HepG2 (cell line): ENCODE measurements around the gene C3orf18.

Experiments used
- CTCF ChIP-seq: sonication (generic); formaldehyde crosslinking; IDR thresholded peaks from 2 replicates; pipeline ENCODE4 v1.5.0; 2020; ENCODE audit warnings: mild to moderate bottlenecking, missing genetic modification reagents, moderate library complexity
- MEF2D ChIP-seq: sonication (generic); formaldehyde crosslinking; IDR thresholded peaks from 2 replicates; pipeline ENCODE4 v1.5.1; 2020; ENCODE audit warnings: mild to moderate bottlenecking, missing genetic modification reagents
- RAD21 ChIP-seq: fragments of 450-650 bp; formaldehyde crosslinking; IDR thresholded peaks from 2 replicates; pipeline ENCODE4 v1.5.0; 2020; ENCODE audit warnings: mild to moderate bottlenecking
- SMC3 ChIP-seq: IDR thresholded peaks from 2 replicates; pipeline ENCODE4 v1.6.1; 2011; ENCODE audit warnings: low read length, improper control_type of control experiment
- XRCC5 ChIP-seq: fragments of 200-400 bp; formaldehyde crosslinking; optimal IDR thresholded peaks from 2 replicates; pipeline ENCODE3; 2017; ENCODE audit warnings: mild to moderate bottlenecking, low read length
- ZBTB43 ChIP-seq: sonication (generic); formaldehyde crosslinking; conservative IDR thresholded peaks from 2 replicates; pipeline ENCODE4 v1.4.0; 2020; ENCODE audit warnings: missing genetic modification reagents
- TF ChIP-seq, protein P1 (sequence below): sonication (generic); formaldehyde crosslinking; IDR thresholded peaks from 2 replicates; pipeline ENCODE4 v1.4.0; 2020; ENCODE audit warnings: missing genetic modification reagents

DNA sequence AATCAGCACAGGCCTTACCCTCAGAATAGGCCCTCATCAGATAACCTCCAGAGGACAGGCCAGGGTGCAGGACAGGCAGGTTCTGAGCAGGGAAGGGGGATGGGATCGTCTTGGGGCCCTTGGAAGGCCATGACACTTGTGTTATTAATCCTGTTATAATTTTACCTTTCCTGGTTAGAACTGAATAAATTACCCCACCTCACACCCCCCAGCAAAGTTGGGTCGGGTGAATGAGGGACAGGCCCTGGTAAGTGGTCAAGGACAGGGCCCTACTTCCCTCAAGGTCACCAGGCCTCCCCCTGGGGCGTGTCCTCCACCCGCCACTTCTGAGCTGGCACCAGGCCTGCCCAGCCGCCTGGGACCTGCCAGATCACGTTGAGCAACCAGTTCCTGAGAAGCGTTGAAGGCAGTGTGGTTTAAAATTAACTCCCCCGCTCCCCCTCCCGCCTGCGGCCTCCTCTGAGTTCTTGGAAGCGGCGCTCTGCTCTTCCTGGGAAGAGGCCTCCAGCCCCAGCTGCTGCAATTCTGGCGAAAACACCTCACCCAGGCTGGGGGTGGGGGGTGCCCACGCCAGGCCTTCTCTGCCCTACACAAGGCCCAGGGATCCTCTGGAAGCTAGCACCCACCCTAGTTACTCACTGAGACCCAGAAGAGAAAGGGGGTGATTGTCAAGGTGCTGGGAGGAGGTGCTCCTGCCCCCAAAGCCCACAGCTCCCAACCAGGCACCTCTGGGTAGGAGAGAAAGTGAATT lies 33.5 kb upstream of the C3orf18 start:
- TF ChIP-seq MEF2D (CRISPR knock-in tag) (0 out of 2 replicates have a peak, but pooled peaks have one; percentile 56), SMC3 (no peak; the same call in 1 of the 2 replicates), RAD21 (no peak), XRCC5 (peak; percentile 83), CTCF (CRISPR knock-in tag) (peak; percentile 29; the same call in 1 of the 2 replicates), ZBTB43 (CRISPR knock-in tag) (0 out of 2 replicates have a peak, but pooled peaks have one; percentile 56)
- TF ChIP-seq, protein P1, sequence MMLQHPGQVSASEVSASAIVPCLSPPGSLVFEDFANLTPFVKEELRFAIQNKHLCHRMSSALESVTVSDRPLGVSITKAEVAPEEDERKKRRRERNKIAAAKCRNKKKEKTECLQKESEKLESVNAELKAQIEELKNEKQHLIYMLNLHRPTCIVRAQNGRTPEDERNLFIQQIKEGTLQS, result no peak
